Measurements from ENCODE around the gene PYCR2.
"Not testable (repeated sequence)": the region's sequence is repeated elsewhere in the genome, so short reads cannot be mapped to it uniquely, and the experiment has no call there.

Gene PYCR2

DNA sequence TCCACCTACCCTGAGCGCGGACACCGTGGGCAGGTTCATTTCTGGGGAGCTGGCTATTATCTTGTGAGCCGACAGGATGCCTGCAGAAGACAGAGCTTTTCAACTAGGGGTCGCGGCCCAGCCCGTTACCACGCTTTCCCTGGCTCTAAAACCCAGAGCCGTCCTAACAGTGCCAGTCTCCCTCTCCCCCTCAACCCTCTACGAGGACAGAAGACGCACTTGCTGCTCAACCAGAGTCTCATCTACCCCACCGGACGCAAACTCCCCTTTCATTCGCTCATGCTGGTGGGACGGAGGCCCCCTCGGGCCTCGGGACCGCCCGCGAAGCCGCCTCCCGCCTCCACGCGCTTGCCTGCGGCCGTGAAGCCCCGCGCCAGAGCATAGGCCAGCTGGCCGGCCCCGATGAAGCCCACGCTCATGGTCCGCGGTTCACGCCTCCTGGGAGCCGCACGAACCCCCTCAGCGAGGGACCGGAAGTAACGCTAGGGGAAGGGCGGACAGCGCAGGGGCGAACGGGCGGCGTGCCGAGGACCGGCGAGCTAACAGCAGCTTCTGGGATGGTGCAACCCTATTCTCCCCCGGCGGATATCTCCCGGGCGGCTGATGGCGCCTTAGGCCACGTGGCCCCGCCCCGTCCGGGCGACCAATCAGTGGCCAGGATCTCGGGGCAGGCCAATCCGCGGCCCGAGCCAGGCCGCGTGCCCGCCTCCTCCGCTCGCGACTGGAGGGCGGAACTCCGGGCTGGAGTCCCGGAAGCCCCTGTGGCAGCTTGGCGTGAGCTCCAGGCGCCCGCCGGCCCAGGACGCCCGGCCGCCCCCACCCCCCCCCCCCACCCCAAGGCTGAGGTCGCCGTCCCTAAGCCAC is at the start of gene PYCR2:
TSS of gene PYCR2 (minus strand) at position 559 of the 864 bp plus-strand sequence. CDS start at position 419, 140 bp downstream.
- Histone ChIP-seq H3K9me3 (ENCODE audit: control insufficient read depth, insufficient read depth, low read length) (no peaks in the 10 kb centered on the region), H3K36me3 (ENCODE audit: insufficient read depth, low read length) (peaks cover 18% of the 10 kb centered on the region), H3K4me1 (ENCODE audit: insufficient read depth, low read length) (peaks cover 6% of the 10 kb centered on the region; the same call in 1 of the 2 replicates), H3K9ac (ENCODE audit: low read depth, low read length) (peak within 1 kb of the TSS; percentile 100)

DNA sequence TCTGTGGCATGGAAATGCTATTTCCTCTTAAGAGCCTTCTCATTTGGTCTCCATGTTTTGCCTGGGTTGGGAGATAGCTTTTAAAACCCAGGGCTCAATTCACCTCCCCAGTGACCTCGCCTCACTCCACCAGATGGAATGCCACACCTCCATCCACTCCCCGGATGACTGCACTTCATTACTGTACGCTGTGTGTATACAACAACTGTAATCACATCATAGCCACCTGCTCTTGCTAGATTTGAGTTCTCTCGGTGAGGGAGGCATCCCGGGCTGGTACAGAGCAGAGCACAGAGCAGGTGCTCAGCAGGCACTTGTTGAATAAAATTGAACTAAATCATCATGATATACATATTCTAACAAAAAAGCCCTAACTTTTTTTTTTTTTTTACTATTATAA is 49.1 kb upstream of the PYCR2 start:
- H3K36me3 ChIP-seq (ENCODE audit: insufficient read depth, low read length): no peaks in the 10 kb centered on the region
- no peak overlapping the region for H3K9ac ChIP-seq (ENCODE audit: low read depth, low read length)
- H3K4me1 ChIP-seq (ENCODE audit: insufficient read depth, low read length): no peaks in the 10 kb centered on the region; the same call in 1 of the 2 replicates
- no peaks in the 10 kb centered on the region for H3K9me3 ChIP-seq (ENCODE audit: control insufficient read depth, insufficient read depth, low read length)

DNA sequence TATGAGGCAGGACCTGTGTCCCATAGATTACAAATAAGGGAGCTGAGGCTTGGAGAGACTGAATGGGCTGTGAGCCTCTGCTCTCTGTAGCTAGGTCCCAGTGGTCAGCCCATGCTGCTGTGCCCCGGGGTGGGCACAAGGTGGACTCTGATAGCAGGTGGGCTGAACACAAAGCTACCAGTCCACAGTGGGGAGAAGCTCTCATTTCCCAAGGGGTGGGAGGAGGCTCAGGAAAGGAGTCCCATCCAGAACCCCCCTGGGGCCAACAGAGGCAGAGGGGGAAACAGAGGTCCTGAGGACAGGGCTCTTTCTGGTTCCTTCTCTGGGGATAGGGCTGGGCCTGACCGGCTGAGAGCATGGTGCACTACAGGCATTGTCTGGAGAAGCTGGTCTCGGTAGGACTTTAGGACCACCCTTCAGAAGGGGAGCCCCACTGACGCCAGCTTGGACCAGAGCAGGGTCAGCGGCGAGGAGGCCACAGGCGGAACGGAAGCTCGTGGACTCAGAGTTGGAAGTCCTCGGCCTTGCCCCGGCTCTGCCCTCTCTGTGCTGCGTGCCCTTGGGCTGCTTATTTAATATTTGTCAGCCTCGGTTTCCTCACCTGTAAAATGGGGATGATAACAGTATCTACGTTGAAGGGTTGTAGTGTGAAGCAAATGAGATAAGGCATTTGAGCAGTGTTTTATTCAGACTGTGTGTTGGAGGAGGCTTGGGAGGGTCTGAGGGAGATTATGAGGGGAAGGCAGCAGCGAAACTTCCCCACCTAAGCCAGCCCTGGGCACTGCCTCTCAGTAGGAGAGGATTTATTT is 48.5 kb upstream of the PYCR2 start:
- Histone ChIP-seq H3K9me3 (ENCODE audit: control insufficient read depth, insufficient read depth, low read length) (no peaks in the 10 kb centered on the region), H3K9ac (ENCODE audit: low read depth, low read length) (no peak overlapping the region), H3K36me3 (ENCODE audit: insufficient read depth, low read length) (no peaks in the 10 kb centered on the region), H3K4me1 (ENCODE audit: insufficient read depth, low read length) (no peaks in the 10 kb centered on the region; the same call in 1 of the 2 replicates)

DNA sequence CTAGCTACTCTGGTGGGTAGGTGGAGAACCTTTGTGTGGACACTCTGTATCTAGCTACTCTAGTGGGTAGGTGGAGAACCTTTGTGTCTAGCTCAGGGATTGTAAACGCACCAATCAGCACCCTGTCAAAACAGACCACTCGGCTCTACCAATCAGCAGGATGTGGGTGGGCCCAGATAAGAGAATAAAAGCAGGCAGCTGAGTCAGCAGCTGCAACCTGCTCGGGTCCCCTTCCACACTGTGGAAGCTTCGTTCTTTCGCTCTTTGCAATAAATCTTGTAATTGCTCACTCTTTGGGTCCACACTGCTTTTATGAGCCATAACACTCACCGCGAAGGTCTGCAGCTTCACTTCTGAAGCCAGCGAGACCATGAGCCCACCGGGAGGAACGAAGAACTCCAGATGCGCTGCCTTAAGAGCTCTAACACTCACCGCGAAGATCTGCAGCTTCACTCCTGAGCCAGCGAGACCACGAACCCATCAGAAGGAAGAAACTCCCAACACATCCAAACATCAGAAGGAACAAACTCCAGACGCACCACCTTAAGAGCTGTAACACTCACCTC is 46.6 kb upstream of the PYCR2 start:
- H3K36me3 ChIP-seq (ENCODE audit: insufficient read depth, low read length); H3K4me1 ChIP-seq (ENCODE audit: insufficient read depth, low read length); H3K9ac ChIP-seq (ENCODE audit: low read depth, low read length); H3K9me3 ChIP-seq (ENCODE audit: control insufficient read depth, insufficient read depth, low read length): not testable (repeated sequence)

DNA sequence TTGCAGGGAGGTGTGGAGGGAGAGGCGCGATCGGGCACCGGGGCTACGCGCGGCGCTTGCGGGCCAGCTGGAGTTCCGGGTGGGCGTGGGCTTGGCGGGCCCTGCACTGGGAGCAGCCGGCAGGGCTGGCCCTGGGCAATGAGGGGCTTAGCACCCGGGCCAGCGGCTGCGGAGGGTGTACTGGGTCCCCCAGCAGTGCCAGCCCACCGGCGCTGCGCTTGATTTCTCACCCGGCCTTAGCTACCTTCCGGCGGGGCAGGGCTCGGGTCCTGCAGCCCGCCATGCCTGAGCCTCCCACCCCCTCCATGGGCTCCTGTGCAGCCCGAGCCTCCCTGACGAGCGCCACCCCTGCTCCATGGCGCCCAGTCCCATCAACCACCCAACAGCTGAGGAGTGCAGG is 45.7 kb upstream of the PYCR2 start:
- not testable (repeated sequence) for H3K9me3 ChIP-seq (ENCODE audit: control insufficient read depth, insufficient read depth, low read length); H3K4me1 ChIP-seq (ENCODE audit: insufficient read depth, low read length); H3K36me3 ChIP-seq (ENCODE audit: insufficient read depth, low read length); H3K9ac ChIP-seq (ENCODE audit: low read depth, low read length)

DNA sequence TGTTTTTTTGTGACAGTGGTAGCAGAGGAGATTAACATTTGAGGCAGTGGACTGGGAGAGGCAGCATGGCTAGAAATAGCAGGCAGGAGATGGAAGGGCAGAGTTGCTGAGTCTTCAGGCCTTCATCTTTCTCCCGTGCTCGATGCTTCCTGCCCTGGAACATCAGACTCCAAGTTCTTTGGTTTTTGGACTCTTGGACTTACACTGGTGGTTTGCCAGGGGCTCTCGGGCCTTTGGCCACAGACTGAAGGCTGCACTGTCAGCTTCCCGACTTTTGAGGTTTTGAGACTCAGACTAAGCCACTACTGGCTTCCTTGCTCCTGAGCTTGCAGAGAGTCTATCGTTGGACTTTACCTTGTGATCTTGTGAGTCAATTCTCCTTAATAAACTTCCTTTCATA is 41.2 kb upstream of the PYCR2 start:
- Histone ChIP-seq H3K9ac (ENCODE audit: low read depth, low read length) (no peak overlapping the region), H3K9me3 (ENCODE audit: control insufficient read depth, insufficient read depth, low read length) (no peaks in the 10 kb centered on the region), H3K4me1 (ENCODE audit: insufficient read depth, low read length) (no peaks in the 10 kb centered on the region; the same call in 1 of the 2 replicates), H3K36me3 (ENCODE audit: insufficient read depth, low read length) (no peaks in the 10 kb centered on the region)

DNA sequence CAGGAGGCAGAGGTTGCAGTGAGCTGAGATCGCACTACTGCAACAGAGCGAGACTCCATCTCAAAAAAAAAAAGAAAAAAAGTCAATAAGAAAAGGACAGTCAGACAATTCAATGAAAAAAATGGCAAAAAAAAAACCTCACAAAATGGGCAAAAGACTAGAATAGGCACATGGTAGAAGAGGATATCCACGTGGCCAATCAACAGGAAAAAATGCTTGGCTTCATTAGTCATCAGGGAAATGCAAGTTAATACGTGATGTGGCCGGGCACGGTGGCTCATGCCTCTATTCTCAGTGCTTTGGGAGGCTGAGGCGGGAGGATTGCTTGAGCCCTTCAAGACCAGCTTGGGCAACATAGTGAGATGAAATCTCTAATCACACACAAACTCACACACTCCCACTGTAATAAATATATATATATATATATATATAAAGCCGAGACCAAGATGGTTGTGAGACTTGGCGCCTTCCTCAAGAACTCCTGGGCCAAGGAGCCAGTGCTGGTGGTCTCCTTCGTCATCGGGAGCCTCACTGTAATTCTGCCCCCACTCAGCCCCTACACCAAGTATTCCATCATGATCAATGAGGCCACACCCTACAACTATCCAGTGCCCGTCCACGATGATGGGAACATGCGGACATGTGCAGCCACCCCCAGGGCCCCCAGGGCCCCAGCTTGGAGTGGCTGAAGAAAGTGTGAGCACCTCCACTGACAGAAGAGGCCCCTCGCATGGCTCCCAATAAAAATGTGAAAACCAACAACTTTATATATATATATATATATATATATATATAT is 39.9 kb upstream of the PYCR2 start:
- H3K9ac ChIP-seq (ENCODE audit: low read depth, low read length): no peak overlapping the region
- H3K9me3 ChIP-seq (ENCODE audit: control insufficient read depth, insufficient read depth, low read length): no peaks in the 10 kb centered on the region
- no peaks in the 10 kb centered on the region for H3K36me3 ChIP-seq (ENCODE audit: insufficient read depth, low read length)
- H3K4me1 ChIP-seq (ENCODE audit: insufficient read depth, low read length): no peaks in the 10 kb centered on the region; the same call in 1 of the 2 replicates

DNA sequence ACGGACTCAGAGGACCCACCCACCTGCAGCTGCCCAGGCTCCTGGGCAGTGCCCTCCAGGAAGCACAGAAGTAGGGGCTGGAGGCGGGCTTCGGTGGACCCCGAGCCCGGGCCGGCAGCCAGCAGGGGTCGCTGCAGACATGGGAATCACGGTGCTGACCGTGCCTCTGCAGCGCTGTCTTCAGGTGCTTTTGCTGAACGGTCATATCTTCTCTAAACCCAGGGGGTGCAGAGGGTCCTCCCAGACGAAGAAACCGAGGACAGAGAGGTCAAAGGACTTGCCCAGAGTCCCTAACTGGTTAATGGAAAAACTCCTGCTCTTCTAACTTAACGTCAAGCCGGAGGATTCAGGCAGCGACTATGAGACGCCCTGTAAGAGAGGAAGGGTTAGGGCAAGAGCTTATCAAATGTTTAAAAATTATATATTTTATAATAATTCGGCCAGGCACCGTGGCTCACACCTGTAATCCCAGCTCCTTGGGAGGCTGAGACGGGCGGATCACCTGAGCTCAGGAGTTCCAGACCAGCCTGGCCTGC is 38.5 kb upstream of the PYCR2 start:
- Histone ChIP-seq H3K4me1 (ENCODE audit: insufficient read depth, low read length) (no peaks in the 10 kb centered on the region), H3K36me3 (ENCODE audit: insufficient read depth, low read length) (no peaks in the 10 kb centered on the region), H3K9ac (ENCODE audit: low read depth, low read length) (0 out of 2 replicates have a peak overlapping the region, but pooled peaks have one; percentile 1), H3K9me3 (ENCODE audit: control insufficient read depth, insufficient read depth, low read length) (no peaks in the 10 kb centered on the region)

DNA sequence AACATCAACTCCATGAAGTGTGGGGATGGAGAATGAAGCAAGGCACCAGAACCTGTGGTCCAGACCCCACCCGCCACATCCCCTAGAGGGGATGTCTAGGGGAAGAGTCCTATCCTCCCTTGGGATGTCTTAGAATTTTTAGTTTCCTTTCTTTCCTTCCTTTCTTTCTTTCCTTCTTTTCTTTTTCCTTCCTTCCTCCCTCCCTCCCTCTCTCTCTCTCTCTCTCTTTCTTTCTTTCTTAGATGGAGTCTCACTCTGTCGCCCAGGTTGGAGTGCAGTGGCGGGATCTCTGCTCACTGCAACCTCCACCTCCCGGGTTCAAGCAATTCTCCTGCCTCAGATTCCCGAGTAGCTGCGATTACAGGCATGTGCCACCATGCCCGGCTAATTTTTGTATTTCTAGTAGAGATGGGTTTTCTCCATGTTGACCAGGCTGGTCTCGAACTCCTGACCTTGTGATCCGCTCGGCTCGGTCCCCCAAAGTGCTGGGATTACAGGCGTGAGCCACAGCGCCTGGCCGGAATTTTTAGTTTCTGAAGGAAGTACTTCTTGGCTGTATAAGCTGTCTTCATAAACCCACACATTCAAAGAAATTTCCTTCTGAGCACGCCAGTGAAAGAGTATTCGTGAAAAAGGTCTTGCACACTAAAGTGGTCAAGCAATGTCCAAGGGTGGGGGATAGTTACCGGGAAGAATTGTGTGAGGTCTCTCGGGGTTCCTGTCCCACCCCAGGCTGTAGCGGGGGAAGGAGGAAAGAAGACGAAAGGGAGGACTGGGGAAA is 37.8 kb upstream of the PYCR2 start:
- no peak overlapping the region for H3K9ac ChIP-seq (ENCODE audit: low read depth, low read length)
- no peaks in the 10 kb centered on the region for H3K4me1 ChIP-seq (ENCODE audit: insufficient read depth, low read length)

DNA sequence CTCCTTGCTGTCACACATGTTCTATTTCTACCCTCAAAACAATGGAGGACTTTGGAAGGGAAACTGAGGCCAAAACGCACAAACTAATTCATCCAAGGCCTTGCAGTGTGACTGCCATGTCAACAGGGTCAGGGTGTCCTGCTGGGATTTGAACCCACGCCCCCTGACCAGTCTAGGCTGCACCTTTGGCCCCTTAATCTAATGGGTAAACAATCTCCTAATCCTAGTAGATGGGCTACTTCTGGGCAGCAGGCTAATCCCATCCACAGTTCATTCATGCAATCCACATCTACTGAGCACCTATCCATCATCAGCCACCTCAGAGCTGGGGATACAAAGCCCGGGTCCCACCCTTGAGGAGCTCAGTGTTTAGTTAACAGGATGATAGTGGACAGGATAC is 34.0 kb upstream of the PYCR2 start:
- H3K9ac ChIP-seq (ENCODE audit: low read depth, low read length): no peak overlapping the region
- H3K36me3 ChIP-seq (ENCODE audit: insufficient read depth, low read length): no peaks in the 10 kb centered on the region
- H3K4me1 ChIP-seq (ENCODE audit: insufficient read depth, low read length): no peaks in the 10 kb centered on the region
- H3K9me3 ChIP-seq (ENCODE audit: control insufficient read depth, insufficient read depth, low read length): no peaks in the 10 kb centered on the region

More for the DNA sequence above, 37.8 kb upstream of the PYCR2 start:
- H3K9me3 ChIP-seq (ENCODE audit: control insufficient read depth, insufficient read depth, low read length): no peaks in the 10 kb centered on the region
- H3K36me3 ChIP-seq (ENCODE audit: insufficient read depth, low read length): no peaks in the 10 kb centered on the region

DNA sequence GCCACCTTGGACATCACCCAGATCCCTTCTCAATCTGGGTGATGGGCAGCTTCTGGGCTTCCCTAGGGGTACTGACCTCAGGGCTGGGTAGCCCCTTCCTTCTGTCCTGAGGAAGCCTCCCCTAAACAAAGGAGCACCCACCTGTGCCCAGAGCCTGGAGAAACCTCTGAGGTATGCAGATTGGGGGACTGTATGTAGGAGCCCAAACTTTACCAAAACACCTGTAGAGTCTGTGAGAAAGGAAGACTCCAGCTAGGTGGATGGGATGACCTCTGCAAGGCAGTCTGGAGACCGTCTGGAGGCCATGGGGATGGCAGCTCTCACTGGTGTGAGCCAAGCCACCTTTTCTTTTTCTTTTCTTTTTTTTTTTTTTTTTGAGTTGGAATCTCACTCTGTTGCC is 30.7 kb upstream of the PYCR2 start:
- peaks cover 10% of the 10 kb centered on the region; the same call in 1 of the 2 replicates for H3K4me1 ChIP-seq (ENCODE audit: insufficient read depth, low read length)
- H3K9ac ChIP-seq (ENCODE audit: low read depth, low read length): no peak overlapping the region
- H3K36me3 ChIP-seq (ENCODE audit: insufficient read depth, low read length): no peaks in the 10 kb centered on the region
- H3K9me3 ChIP-seq (ENCODE audit: control insufficient read depth, insufficient read depth, low read length): no peaks in the 10 kb centered on the region

DNA sequence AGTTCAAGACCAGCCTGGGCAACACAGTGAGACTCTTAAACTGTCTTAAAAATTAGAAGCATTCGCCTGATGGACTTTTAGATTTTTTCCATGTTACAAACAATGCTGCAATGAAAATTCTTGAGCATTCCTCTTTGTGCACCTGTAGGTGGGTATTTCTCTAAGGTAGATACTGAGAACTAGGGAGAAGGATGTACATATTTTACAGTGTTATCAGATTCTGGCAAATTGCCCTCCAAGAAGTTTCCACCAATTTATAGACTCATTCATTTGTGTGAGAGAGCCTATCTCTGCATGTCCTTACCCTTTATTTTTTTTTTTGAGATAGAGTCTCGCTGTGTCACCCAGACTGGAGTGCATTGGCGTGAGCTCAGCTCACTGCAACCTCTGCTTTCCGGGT is 29.3 kb upstream of the PYCR2 start:
- peaks cover 20% of the 10 kb centered on the region for H3K4me1 ChIP-seq (ENCODE audit: insufficient read depth, low read length)
- no peak overlapping the region for H3K9ac ChIP-seq (ENCODE audit: low read depth, low read length)
- H3K36me3 ChIP-seq (ENCODE audit: insufficient read depth, low read length): no peaks in the 10 kb centered on the region
- no peaks in the 10 kb centered on the region for H3K9me3 ChIP-seq (ENCODE audit: control insufficient read depth, insufficient read depth, low read length)

DNA sequence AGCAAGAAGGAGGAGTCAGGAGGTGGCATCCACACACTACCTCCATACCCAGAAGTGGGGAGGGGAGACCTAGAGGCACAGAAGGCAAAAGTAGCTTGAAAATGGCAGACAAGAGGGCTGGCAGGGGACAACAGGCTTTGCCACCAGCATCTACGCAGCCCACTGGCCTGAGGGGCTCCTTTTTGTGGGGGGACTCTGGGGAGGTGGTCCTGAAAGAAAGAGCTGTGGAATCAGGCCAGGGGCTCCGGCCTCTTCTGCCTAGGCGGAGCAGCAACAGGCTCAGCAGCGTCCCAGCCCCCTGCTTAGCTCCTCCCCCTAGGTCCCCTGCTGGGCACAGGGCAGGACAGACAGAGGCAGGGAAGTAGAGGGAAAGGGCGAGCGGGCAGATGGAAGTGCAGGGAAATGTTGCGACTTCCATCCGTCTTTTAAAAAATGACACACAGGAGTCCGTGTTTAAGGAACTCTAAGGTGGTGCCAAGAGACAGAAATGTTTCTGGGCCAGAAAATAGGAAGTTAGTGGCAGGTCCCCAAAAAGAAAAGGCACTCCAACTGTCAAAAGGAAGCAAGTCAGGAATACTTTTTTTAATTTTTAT is 27.0 kb upstream of the PYCR2 start:
- Histone ChIP-seq H3K36me3 (ENCODE audit: insufficient read depth, low read length) (no peaks in the 10 kb centered on the region), H3K9me3 (ENCODE audit: control insufficient read depth, insufficient read depth, low read length) (no peaks in the 10 kb centered on the region), H3K9ac (ENCODE audit: low read depth, low read length) (peak overlapping the region; percentile 45; the same call in 1 of the 2 replicates), H3K4me1 (ENCODE audit: insufficient read depth, low read length) (peaks cover 40% of the 10 kb centered on the region)
